Epithelial cell of esophagus (primary cell): ENCODE results near the gene TNRC18.

Source experiments
- DNase-seq: peaks from one replicate; pipeline ENCODE4 v3.0.0; 2010; ENCODE audit warnings: low read depth
- H3K4me3 ChIP-seq: 2 replicates; pipeline ENCODE4 v1.5.1; 2011; ENCODE audit warnings: mild to moderate bottlenecking, low read length, control low read depth
- TF ChIP-seq, protein P1 (sequence below): IDR thresholded peaks from 2 replicates; pipeline ENCODE4 v1.5.1; 2011; ENCODE audit warnings: low read depth, mild to moderate bottlenecking, low read length, control low read depth, inconsistent platforms; ENCODE audit not compliant: insufficient read depth; ENCODE audit errors: missing control alignments

TNRC18 gene

DNA sequence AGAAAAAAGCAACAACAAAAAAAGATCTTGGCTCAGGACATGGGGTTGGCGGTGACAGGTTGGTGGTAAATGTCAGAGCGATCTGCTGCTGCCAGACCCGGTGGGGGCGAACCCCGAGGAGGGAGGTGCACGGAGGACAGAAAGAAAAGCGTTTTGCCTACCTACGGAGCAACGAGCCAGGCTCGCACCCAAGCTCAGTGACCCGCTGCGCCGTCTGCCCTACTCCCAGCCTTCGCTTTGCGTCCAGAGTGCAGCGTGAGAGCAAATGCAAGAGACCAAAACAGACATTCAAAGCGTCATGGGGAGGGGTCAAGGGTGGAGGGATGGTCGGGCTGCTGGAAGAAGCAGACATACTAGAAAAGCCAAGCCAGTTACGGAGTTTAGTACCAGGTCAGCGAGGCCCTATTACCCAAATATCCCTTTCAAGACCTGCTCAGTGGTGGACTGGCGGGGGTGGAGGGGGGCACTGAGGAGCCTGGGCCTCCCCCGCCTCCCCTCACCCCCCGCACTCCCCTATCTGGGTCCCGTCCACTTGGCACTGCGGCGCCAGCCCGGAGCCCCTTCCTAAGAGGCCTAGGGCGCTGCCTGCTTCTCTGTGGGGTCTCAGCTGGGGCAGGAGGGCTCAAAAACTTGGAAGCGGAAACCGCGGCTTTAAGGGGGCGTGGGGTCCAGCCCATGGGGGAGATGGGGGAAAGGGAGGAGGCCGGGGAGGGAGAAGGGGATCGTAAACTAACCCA is 74.0 kb downstream of the TNRC18 start:
- no peak overlapping the region for H3K4me3 ChIP-seq
- TF ChIP-seq, protein P1, sequence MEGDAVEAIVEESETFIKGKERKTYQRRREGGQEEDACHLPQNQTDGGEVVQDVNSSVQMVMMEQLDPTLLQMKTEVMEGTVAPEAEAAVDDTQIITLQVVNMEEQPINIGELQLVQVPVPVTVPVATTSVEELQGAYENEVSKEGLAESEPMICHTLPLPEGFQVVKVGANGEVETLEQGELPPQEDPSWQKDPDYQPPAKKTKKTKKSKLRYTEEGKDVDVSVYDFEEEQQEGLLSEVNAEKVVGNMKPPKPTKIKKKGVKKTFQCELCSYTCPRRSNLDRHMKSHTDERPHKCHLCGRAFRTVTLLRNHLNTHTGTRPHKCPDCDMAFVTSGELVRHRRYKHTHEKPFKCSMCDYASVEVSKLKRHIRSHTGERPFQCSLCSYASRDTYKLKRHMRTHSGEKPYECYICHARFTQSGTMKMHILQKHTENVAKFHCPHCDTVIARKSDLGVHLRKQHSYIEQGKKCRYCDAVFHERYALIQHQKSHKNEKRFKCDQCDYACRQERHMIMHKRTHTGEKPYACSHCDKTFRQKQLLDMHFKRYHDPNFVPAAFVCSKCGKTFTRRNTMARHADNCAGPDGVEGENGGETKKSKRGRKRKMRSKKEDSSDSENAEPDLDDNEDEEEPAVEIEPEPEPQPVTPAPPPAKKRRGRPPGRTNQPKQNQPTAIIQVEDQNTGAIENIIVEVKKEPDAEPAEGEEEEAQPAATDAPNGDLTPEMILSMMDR = no peak
- no peak for DNase-seq

DNA sequence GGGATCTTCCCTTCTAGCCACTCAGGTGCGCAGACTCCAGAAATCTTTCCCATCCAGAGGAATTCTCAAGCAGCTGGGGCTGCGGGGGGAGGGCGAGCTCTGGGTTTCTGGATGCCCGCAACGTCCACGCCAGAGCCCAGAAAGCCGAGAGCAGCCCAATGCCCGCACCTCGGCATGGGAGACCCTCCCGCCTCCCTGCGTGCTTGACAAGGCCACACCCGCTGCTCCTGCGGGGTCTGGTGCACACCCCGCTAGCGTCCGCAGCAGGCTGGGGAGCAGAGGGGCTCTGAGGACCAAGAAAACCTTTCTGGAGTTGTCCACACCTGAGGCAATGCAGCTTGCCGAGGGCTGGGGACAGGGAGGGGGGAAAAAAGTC is 74.6 kb downstream of the TNRC18 start:
- no peak overlapping the region for H3K4me3 ChIP-seq
- no peak for DNase-seq
- TF ChIP-seq, protein P1 = no peak

DNA sequence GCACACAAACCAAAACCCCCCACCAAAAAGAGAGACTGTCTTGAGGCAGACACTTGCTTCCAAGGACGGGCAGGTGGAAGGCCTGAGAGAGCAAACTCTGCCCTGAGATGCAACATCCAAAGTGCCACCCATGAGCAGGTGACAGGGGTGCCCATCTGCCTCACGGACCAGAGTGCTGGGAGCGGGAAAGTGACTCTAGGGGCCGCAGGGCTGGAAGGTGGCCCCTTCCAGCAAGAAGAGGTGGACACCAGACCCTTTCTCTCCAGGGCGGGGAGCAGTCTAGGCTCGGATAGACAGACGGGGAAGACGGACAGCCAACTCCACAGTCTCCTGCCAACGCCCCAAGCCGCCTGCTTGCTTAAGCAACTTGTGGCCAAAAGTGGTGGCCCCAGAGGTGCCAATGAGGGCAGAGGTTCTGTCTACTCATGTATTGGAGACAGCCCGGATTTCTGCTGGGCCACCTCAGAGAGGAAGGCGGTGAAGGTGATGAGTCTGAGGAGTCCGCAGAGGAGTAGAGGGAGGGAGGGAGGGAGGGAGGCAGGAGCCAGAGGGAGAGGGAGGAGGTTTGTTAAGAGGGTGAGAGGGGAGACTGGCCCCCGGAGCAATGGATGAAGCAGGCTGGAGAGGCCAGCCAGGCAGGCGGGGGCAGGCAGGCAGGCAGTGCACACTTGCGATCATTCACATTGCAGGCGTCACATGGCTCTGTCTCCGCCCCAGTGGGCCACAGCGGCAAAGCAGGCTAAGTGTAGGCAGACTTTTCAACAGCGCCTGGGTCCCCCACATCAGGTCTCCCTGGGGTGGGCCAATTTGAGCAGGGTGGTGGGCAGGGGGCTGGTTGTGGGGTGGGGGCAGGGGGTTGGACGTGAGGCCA is 75.3 kb downstream of the TNRC18 start:
- DNase-seq = no peak
- TF ChIP-seq, protein P1 = no peak
- H3K4me3 ChIP-seq = no peak overlapping the region

DNA sequence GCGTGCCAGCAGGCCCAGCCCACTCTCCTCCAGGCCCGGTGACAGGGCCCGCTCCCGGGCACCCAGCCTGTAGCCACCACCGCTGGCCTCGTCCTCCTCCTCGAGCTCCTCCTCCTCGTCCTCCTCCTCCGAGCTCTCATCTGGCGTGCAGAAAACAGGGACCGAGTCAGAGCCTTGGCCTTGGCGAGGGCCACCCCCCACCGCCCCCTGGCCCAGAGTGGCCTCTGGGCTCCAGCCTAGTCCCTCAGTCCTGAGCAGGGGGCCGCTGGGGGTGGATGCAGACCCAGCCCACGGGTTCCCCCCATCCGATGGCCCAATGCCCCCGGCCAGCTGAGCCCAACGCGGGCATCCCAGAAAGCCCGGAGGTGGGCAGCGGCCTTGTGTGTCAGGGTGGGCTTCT is 78.0 kb downstream of the TNRC18 start:
- TF ChIP-seq, protein P1 = no peak
- DNase-seq = no peak
- H3K4me3 ChIP-seq = no peak overlapping the region

DNA sequence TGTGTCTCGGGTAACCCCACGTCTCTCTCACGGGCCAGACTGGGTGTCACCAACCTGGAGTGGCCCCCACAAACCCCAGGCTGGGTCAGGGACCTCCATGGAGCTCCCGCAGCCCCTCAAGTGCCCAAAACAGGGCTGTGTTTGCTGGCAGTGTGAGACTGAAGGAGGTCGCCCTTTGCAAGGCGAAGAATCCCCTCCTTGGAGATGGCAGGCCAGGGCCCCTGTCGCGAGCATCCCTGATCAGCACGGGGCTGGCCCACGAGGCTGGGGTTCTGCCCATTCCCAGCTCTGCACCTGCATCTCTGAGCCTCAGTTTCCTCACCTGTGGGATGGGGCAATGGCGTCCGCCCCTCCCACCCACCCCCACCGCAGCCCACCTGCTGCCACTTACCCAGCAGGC is 78.5 kb downstream of the TNRC18 start:
- DNase-seq = no peak
- TF ChIP-seq, protein P1 = no peak
- no peak overlapping the region for H3K4me3 ChIP-seq

DNA sequence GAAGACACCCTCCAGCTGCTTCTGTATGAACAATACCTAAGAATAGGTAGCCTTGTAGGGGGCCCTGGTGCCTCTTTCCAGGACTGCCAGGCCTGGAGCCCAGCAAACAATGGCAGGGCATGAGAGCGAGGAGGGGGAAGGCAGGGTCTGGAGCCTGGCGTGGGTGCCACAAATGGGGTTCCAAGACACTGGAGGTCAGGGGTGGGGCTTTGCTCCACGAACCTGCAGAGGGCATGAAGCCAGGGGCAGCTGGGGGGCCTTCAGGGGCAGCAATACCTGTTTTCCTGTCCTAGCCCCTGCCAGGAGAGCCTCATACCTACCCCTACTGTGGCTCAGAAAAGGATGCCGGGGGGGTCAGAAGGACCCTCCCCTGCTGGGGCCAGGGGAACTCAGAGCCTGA is 79.3 kb downstream of the TNRC18 start:
- TF ChIP-seq, protein P1 = no peak
- no peak overlapping the region for H3K4me3 ChIP-seq

More for the DNA sequence above, 79.3 kb downstream of the TNRC18 start:
- no peak for DNase-seq
